ENCODE results near the gene STRN3. TPM values are rescaled to one million over a fixed set of nuclear protein-coding genes. Genes with fewer than 3 reads are reported as not detected.

The STRN3 gene
- total RNA-seq, 2 donors from 2014 or later = 18.1 to 18.9 TPM

DNA sequence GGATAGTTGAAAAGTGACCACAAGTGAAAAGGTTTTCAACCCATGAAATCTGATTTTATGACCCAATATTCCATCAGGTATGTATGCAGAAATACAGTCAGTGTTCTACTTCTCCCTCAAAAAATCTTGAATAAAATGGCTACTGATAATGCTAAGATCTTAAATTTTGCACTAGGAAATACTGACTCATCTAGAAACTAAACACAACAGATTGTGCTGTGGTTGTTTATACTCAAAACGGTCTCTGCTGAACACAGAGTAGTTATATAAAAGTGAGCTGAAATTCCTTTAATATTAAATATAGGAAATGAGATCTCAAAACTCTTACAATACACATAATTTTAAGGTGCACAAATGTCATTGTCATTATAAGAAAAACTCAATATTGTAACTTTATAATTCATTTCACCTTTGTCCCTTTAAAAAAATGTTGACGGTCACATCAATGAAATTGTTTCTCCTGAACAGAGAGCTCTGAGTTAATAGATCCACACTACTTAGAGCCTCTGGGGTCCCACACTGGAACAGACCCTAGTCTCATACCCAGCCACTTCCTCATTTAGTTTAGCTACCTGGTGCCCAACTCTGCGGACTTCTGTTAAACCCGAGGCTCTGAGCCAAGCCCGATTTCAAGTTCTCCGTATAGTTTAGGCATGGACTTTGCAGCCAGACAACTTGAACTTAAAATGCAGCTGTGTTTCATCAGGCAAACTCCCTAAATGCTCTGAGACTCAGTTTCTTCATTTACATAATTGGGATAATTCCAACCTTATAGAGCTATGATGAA lies 142.5 kb downstream of the STRN3 start:
- WGBS, 2 donors = 71 to 77% methylated on average over 6 of the region's 6 CpGs
- intact Hi-C loops (cut with DNase I) = no loop called here

DNA sequence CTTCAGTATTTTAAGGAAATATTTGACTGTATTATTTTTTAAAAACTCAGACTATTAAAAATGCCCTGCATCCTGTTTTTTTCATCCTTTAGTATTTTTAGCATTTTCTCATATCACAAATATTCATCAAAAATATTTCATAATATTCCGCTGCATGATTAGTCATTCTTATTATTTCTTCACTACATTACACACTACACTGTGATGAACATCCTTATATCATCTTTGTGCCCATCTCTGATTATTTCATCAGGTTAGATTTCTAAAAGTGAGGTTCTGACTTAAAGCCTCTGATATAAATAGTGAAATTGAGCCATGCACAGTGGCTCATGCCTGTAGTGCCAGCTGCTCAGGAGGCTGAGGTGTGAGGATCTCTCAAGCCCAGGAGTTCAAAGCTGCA lies 143.7 kb downstream of the STRN3 start:
- no peak for TF ChIP-seq POLR2A (IDR thresholded peaks at IDR 0.05)
- TF ChIP-seq, protein P1, sequence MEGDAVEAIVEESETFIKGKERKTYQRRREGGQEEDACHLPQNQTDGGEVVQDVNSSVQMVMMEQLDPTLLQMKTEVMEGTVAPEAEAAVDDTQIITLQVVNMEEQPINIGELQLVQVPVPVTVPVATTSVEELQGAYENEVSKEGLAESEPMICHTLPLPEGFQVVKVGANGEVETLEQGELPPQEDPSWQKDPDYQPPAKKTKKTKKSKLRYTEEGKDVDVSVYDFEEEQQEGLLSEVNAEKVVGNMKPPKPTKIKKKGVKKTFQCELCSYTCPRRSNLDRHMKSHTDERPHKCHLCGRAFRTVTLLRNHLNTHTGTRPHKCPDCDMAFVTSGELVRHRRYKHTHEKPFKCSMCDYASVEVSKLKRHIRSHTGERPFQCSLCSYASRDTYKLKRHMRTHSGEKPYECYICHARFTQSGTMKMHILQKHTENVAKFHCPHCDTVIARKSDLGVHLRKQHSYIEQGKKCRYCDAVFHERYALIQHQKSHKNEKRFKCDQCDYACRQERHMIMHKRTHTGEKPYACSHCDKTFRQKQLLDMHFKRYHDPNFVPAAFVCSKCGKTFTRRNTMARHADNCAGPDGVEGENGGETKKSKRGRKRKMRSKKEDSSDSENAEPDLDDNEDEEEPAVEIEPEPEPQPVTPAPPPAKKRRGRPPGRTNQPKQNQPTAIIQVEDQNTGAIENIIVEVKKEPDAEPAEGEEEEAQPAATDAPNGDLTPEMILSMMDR (IDR thresholded peaks at IDR 0.05) = no peak
- Histone ChIP-seq H3K4me1 (no peaks in the 10 kb centered on the region), H3K27me3 (no peaks in the 10 kb centered on the region), H3K27ac (no peak overlapping the region), H3K36me3 (replicated peaks in 1 of 2; ENCODE audit: insufficient read depth in 1 of 2, low read depth in 2 of 2) (no peaks in the 10 kb centered on the region), H3K4me3 (no peak overlapping the region), H3K9me3 (no peaks in the 10 kb centered on the region)
- DNase-seq = no peak
- no peak for ATAC-seq
- 89 to 93% methylated on average over 1 of the region's 1 CpG for WGBS, 2 donors
- intact Hi-C loops (cut with DNase I) = no loop called here

More for the DNA sequence above, 142.5 kb downstream of the STRN3 start:
- Histone ChIP-seq H3K4me1 (no peaks in the 10 kb centered on the region), H3K27me3 (no peaks in the 10 kb centered on the region), H3K27ac (no peak overlapping the region), H3K36me3 (replicated peaks in 1 of 2; ENCODE audit: insufficient read depth in 1 of 2, low read depth in 2 of 2) (no peaks in the 10 kb centered on the region), H3K9me3 (no peaks in the 10 kb centered on the region), H3K4me3 (no peak overlapping the region)
- ATAC-seq (no peak), DNase-seq (no peak)
- TF ChIP-seq, protein P1 (IDR thresholded peaks at IDR 0.05) = no peak
- no peak for TF ChIP-seq POLR2A (IDR thresholded peaks at IDR 0.05)

GRCh38 chr14:30876692-30877091 lies 149.5 kb downstream of the STRN3 start:
- ATAC-seq (no peak), DNase-seq (no peak)
- H3K36me3 ChIP-seq (replicated peaks in 1 of 2; ENCODE audit: insufficient read depth in 1 of 2, low read depth in 2 of 2) = no peaks in the 10 kb centered on the region
- no peak overlapping the region for H3K4me3 ChIP-seq
- no peaks in the 10 kb centered on the region for H3K27me3 ChIP-seq
- intact Hi-C loops (cut with DNase I) = no loop called here
- no peak for TF ChIP-seq POLR2A (IDR thresholded peaks at IDR 0.05)
- TF ChIP-seq, protein P1 (IDR thresholded peaks at IDR 0.05) = no peak
- H3K9me3 ChIP-seq = no peaks in the 10 kb centered on the region
- H3K4me1 ChIP-seq = peaks cover 20% of the 10 kb centered on the region
- 72 to 81% methylated on average over 4 of the region's 4 CpGs for WGBS, 2 donors
- no peak overlapping the region for H3K27ac ChIP-seq

GRCh38 chr14:30875788-30876053 lies 150.5 kb downstream of the STRN3 start:
- no peak for ATAC-seq
- WGBS, 2 donors = 18 to 54% methylated on average over 9 of the region's 9 CpGs
- TF ChIP-seq POLR2A (IDR thresholded peaks at IDR 0.05) = no peak
- TF ChIP-seq, protein P1 (IDR thresholded peaks at IDR 0.05) = no peak
- Histone ChIP-seq H3K9me3 (no peaks in the 10 kb centered on the region), H3K4me1 (peaks cover 20% of the 10 kb centered on the region), H3K36me3 (replicated peaks in 1 of 2; ENCODE audit: insufficient read depth in 1 of 2, low read depth in 2 of 2) (no peaks in the 10 kb centered on the region), H3K27me3 (no peaks in the 10 kb centered on the region), H3K4me3 (no peak overlapping the region), H3K27ac (no peak overlapping the region)
- intact Hi-C loops (cut with DNase I) = no loop called here
- DNase-seq = no peak
